GM04503 (cell line): ENCODE measurements around the gene HOXA2.

Experiments
- DNase-seq: peaks from one replicate; pipeline ENCODE4 v3.0.0-alpha.2; 2012; ENCODE audit warnings: low read depth

Gene HOXA2

DNA sequence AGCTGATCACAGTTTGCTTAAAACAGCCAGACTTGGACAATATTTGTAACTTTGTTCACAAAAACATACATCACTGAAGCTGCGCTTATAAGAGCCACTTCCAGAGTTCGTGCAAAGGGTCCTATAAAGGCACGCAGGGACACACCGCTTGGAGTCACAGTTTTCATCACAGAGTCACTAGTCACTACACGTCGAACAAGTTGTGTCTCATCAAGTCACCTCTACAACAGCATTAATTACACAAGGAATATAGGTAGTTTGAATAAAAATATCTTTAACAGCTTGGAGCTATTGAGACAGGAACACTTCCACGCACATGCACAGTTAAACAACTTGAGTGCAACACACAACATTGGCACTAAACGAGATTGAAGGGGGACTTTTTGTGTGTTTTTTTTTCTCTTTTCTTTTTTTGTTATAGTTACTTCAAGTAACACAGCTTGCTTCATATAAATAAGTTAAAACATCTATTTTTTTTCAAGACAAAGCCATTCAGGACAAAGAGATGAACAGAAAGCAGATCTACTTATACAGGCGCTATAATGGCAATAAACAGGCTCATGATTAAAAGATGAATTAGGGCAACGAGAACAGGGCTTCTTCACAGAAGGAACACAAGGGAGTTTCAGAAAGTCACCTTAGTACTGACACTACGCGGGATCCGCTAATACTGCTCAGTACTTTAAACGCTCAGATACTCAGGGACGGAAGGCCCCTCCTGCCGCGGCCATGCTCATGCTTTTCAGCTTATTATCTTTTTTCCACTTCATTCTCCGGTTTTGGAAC lies 38.8 kb upstream of the HOXA2 start:
- no peak for DNase-seq

DNA sequence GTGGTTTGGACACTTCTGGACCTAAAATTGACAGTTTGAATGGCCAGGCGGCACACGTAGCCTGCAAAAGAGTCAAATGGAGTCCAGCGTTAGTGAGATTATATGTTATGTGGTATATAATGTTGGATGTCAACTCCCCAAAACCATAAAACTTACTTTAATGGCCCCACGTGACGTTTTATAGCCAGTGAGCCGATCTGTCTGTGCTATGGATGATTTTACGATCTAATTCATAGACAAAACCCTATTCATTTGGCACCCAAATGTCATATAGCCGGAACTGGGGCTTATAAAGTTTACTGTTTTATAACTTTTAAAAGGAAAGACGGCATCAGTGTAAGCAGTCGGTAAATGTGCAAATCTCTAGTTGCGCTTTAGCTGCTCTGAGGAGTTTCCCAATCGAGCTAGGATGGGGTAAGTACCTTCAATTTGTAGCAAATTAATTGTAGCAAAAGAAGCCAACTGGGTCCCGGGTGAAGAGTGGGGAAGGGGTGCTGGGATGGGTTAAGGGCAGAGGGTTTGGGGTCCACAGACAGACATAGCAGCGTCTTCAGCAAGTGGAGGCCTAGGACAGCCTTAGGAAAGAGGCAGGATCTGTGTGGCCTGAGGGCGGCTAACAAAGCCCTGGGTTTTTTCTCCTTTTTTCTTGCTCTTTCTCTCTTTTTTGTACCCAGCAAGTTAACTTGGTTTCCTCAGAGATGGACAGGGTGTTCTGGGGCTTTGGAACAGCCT lies 37.8 kb upstream of the HOXA2 start:
- DNase-seq = no peak

DNA sequence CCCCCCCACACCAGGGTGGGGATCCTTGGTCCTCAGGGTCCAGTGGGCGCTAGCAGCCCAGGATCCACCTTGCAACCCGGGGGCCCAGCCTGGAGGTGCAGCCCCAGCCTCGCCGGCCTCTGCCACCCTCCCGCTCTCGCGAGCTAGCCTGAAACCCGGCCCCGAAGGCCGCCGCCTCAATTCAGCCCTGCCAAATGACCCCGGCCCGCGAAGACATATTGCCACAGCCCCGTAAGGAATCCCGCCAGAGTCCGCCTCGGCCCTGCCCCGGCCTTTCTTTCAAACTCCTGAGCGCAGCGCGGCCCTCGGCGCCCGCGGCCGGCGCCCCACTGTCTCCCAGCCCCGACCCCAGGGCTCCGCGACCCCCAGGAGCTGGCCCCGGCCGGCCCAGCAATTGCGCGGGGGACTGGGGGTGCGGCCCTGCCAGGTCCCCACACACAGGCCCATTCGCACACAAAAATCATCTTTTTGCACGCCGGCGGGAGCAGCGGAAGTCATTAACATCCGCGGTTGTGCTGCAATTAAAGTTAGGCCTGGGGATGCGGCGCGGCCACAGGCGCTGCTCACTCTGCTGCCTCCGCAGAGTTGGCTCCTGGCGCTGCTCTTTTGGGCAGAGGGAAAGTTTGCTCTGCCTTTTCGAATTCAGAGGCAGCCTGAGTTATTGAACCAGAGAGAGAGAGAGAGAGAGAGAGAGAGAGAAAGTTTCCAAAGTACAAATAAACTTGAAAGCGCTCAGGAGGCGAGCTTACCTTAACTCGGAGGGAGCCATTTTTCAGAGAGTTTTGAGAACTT lies 37.0 kb upstream of the HOXA2 start:
- DNase-seq = no peak

DNA sequence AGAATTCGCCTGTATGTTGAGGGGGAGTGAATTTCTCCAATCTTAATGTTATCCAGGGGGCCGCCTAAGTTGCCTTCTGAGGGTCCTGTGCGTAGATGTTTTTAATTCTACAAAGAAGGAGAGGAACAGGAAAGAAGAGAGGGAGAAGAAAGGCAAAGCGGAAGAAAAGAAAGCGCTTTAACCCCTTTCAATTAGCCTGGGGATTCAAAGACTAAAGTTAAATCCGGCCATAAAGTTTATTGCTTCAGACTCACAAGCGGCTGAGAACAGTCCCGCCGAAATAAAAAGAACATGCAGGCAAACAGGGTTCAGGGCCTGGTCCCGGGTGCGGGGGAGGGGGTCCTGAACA lies 36.5 kb upstream of the HOXA2 start:
- no peak for DNase-seq

DNA sequence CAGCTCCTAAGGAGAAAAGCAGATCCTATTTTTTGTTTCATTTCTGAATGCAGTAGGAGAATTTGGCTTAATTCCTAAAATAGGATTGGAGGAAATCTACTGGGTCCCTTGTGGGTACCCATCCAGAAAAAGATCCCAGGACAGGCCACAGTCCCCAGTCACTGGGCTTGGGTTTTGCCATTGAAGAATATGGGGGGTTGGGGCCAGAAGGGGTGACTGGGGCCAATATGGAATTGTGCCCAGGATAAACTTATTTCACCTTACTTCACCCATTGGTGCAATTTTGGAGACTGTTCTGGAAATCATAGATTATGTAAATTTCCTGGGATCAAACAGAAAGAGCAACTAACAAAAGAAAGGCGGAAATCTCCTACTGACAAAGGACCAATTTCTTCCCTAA lies 36.0 kb upstream of the HOXA2 start:
- DNase-seq = no peak

DNA sequence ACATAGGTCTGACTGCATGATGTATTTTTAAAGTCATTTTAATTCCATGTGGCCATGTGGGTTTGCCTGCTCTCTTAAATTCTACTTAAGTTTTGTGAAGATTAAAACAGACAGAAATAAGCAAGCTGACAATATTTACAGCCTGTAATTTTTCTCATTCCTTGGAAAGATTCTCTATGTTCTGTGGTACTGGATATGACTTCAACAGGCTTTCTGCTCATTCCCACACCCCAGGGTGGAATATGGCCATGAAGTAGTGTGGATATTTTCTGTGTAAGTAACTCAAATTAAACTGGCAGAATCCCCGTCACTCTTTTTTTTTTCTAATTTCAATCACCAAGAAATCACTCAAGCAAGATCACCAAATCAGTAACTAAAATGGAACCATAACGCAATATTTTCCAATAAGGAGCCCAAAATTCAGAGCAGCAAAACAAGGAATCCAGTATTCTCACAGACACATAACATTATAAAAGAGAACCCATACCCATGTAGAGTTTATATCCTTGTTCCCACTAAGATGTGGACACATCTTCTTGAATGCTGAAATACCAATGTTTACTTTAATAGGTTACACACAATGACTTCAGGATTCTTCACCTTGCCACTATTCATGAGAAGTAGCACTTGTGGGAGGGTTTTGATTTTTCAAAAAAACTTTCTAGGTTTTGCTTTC lies 35.3 kb upstream of the HOXA2 start:
- no peak for DNase-seq

DNA sequence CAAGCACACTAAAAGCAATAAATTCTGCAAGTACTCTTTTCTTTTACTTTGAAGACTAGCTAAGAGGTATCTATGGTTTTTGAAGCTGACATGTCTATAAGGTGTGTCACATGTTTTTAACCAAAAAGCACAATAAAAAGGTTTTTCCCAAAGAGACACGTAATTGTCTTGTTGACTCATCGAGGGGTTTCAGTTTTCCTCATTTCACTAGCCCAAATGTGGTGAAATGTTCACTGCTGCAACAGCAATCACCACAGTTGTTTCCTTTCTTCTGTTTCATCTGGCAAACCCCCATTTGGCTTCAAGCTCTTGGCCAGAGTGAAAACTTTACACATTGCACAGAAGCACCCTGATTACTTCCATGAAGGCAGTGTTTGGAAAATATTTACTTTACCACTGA lies 31.9 kb upstream of the HOXA2 start:
- peak; percentile 34 for DNase-seq

DNA sequence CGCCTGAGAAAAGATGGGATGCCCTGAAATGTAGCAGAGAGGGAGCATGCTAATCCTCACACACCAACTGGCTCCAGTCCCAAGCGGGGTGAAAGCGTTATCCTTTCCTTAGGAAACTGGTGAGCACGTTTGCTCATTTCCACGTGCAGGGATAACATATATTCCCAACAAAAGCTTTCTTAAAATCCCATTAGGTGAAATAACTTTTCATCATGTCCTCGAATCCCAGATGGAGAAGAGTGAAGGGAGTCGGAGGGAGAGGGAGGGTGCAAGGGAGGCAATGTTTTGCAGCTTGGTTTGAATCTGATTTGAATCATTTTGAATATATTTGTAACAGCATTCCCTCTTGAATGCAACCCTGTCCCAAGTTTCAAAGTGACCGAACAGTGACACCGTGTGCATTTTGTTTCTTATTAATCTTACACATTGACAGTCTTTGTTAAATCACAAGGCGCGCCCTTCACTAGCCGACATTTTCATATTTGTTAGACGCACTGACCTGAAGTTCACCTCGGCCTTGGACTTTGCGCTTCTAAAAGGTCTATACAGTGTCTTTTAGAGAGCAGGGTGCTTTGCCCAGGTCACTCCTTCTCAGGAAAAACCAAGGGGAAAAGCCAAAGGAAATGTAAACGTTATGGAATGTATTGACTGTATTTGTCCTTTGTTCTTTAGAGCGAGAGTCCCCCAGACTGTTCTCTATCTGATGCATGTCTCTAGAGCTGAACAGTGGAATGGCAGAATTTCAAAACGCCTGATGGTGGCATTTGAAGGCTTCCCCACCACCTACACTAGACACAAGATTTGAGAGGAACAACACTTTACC lies 31.1 kb upstream of the HOXA2 start:
- no peak for DNase-seq

DNA sequence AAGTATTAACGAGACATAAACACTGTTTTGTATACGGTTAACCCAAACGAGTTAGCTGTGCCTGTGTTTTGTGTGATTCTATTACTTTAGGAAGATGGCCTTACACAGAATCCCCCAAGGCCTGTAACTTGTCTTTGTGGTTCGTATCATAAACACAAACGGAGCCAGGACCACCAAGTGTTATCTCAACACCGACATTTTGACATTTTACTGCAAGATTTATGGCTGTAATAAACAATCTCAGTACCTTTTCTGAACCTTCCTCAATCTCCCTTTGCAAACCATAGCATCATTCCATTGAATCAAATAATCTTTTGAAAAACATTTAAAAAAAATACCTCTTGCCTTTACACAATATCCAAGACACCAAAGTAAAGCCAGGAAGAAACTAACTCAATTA lies 30.5 kb upstream of the HOXA2 start:
- DNase-seq = no peak

DNA sequence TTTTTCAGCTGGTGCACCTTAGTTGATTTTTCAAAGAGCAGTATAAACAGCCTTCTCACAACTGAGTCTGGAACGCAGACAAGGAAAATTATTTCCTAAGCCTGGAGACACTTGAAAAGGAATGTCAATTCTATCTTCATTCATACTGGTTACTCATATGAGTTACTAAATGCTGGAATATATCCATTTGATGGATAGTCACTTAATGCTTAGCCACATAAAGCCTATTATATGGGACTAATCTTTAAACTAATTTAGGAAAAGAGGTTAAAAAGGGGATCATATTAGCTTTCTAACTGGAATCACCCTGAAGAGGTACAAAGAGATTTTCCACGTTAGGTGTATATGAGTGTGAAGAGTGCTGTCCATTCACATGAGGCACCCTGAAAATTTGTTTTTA lies 29.7 kb upstream of the HOXA2 start:
- DNase-seq = no peak

DNA sequence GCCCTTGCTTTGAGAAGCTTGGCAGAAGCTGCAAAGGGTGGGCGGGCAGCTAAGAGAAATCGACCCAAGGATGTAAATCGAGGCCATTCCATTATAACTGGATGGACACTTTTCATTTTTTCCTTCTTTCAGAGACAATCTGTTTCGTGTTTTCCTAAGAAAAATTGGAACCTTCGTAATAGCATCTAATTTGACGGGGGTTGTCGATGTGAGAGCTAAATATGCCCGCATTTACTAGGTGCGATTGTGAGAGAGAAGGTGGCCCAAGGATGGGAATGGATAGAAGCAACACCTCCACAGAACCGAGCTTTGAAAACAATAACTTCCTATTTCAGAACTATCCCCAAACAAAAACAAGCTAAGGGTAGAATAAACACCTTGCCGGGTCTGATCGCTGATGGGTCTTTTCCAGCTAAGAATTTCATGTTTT lies 28.9 kb upstream of the HOXA2 start:
- DNase-seq = no peak

DNA sequence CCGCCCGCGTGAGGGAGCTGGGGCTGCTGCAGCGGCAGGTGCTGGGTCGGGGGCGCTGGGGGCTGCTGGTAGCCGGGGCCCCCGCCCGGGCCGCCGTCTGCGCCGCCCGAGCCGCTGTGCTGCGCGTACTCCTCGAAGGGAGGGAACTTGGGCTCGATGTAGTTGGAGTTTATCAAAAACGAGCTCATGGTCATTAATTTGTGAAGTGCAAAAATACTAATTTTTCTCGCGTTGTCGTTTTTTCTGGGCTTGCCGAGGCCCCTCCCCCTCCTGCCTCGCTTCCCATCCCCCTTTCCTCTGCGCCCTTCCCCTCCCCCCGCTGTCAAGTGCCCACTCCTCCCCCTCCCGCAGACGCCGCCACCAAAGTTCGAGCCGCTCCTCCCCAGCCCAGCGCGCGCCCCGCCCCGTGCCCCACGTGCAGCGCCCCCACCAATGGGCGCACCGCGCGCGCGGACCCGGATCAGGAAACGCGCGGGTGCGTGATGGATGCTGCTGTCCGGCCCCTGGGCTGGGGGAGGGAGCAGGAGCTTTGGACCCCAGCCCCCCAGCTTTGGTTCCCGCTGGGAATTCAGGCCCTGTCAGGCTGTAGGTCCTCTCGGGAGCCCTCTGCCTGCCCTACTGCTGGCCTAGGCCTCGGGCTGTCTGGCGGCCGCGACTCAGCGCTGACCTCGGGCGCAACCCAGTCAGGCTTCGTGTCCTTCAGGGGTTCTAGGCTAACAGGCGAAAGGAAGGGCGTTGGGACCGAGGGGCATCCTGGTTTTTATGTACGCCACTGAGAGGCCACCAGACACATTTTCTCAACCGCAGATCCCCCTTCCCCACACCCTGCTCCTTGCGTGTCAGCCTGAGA lies 28.3 kb upstream of the HOXA2 start, which contains the start of gene HOXA4:
HOXA4 (minus strand) TSS at position 218 of the 850 bp plus-strand sequence; CDS start at position 194, 24 bp downstream.
- no peak for DNase-seq

DNA sequence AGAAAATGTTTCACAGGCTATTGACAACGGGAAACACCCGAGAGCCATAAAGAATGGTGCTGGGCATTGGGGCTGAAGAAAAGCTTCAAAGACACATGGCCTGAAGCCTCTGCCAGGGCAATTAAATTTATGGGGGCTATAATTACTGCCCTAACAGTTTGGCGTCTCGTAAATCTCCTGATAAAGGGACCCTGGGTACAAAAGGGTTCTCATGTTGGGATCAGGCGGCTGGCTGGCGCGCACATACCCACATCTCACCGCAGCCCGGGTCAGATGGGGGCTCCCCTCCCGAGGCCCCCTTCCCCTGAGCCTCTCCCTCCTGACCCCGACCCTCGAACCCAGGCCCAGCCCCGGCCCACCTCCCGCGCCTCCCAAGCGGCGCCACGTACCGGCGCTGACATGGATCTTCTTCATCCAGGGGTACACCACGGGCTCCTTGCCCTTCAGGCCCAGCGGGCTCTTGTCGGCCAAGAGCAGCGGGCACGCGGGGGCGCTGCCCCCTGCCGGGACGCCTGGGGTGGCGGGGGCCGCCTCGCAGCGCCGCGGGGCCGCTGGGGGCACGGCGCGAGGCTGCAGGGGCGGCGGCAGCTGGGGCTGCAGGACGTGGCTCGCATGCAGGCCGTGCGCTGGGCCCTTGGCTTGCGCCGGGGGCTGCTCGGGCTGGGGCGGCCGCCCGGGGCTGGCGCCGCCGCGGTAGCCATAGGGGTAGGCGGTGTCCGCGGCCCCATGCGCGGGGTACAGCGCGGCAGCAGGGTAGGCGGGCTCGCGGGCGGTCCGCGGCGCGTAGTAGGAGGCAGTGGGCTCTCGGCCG lies 27.5 kb upstream of the HOXA2 start:
- DNase-seq = no peak

DNA sequence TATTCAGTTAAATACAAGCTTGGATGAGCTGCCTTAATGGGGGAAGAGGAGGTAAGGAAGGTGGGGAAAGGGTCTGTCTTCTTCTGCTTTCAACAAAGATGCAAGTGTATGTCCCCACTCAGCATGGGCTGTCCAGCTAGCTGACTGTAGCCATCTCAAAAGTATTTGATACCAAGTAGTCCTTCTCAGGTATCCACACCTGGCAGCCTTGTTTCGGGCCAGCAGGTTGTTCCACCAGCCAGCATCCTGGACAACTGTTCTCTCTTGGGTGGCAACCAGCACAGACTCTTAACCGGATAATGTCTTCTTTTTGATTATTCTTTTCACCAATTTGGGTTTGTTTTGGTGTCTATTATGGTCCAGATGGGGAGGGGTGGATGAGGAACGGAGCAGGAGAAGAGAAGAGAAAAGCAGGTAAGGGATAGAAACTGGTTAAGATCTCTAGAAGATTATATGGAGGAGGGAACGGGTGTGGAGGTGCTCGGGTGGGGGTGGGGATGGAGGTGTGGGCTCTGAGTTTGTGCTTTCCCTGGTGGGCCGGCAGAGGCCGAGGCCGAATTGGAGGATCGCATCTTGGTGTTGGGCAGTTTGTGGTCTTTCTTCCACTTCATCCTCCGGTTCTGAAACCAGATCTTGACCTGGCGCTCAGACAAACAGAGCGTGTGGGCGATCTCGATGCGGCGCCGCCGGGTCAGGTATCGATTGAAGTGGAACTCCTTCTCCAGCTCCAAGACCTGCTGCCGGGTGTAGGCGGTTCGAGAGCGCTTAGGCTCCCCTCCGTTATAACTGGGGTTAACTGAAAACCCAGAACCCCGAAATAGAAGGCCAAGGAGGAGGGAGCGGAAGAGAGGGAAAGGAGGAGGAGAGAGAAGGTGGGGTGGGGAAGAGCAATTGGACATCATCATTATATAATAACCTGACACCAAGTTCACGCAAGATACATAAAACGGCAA lies 26.6 kb upstream of the HOXA2 start:
- DNase-seq = no peak

DNA sequence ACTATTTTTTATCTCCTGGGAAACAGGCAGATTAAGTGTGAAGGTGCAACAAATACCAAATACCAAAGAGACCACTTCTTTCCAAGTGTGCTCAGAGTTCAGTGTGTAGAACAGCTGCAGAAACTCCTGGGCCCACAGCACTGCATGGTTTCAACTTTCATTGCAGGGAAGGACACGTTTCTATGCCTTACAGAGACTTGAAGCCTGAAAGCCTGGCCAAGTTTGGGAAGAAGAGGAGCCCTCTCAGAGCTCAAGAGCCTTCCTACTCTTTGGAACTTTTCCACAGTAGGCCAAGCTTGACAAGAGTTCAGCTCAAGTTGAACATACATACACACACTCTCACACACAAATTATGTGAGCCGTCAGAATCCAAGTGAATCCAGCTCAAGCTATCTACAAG lies 25.6 kb upstream of the HOXA2 start:
- DNase-seq = no peak

DNA sequence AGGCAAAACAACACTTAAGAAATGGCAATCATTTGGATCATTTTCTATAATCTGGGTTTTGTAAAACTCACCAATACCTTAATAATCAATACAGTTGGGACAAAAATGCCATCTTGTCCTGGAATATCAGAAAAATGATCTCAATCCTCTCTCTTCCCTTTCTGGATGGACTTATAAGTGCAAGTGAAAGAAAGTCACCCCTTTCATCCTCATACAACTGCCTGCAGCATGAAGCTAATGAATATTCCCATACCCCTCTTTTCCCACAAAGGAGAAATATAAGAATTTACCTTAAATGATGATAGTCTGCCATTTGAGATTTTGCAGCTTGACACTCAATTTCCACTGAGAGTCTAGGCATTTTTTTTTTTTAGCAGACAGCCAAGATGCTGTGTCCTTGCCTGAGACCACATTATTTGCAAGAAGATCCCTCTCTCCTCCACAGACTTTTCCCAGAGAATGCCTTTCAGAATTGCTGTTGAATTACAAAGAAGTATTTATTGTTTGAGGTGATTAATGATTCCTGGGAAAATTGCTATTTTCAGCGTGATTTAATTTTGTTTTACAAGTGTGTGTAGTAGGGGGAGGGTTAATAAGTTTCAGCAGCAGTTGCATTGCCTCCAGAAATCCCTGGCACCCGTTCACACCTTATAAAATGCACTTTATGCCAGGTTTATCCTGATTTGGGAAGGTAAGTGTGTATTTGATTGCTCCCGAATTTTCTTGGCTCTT lies 24.3 kb upstream of the HOXA2 start:
- no peak for DNase-seq

DNA sequence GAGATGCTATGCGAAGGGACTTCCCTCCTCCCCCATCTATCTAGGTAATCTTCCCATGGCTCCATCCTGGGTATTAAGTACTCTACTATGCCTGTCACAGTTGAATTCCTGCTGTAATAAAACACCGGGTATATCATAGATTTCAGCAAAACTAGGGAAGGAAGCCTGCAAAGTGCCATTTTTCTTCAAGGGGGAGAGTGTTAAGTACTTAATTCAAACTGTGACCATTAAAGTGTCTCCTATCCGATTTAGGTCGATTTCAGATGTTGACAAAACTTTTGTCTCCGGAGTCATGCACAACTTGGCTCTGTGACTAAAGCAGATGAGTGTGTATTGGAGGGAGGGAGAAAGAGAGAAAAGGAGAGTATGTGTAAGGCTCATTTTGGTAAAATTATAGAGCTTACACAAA lies 23.5 kb upstream of the HOXA2 start:
- DNase-seq = no peak
